ENCODE results near the gene BMPR1A. TPM values are rescaled to one million over a fixed set of nuclear protein-coding genes. Genes with fewer than 3 reads are reported as not detected.
A peak's percentile ranks its signal among the peaks of the same experiment; 100 is the strongest.

The BMPR1A gene
- total RNA-seq, 1 experiment from 2014 or later, result 104 TPM

DNA sequence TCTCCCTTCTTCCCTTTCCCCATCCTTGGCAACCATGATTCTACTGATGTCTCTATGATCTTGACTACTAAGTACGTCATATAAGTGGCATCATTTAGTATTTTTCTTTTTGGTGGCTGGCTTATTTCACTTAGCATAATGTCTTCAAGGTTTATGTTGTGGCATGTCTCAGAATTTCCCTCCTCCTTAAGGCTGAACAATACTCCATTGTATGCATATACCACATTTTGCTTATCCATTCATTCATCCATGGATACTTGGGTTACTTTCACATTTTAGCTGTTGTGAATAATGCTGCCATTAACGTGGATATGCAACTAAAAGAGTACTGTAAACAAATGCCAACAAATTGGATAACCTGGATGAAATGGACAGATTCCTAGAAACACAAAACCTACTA is 60.8 kb downstream of the BMPR1A start (continued):
- no peak for TF ChIP-seq ZBTB21 (CRISPR knock-in tag; IDR thresholded peaks at IDR 0.05; ENCODE audit: borderline replicate concordance)
- TF ChIP-seq ATF1 (CRISPR knock-in tag; IDR thresholded peaks at IDR 0.05), result no peak
- TF ChIP-seq GRHL2 (CRISPR knock-in tag; IDR thresholded peaks at IDR 0.05; ENCODE audit: insufficient replicate concordance, severe bottlenecking), result no peak
- TF ChIP-seq, protein P1, sequence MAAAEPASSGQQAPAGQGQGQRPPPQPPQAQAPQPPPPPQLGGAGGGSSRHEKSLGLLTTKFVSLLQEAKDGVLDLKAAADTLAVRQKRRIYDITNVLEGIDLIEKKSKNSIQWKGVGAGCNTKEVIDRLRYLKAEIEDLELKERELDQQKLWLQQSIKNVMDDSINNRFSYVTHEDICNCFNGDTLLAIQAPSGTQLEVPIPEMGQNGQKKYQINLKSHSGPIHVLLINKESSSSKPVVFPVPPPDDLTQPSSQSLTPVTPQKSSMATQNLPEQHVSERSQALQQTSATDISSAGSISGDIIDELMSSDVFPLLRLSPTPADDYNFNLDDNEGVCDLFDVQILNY (CRISPR knock-in tag; IDR thresholded peaks at IDR 0.05), result no peak
- no peak for TF ChIP-seq ZNF138 (CRISPR knock-in tag; conservative IDR thresholded peaks at IDR 0.05)

DNA sequence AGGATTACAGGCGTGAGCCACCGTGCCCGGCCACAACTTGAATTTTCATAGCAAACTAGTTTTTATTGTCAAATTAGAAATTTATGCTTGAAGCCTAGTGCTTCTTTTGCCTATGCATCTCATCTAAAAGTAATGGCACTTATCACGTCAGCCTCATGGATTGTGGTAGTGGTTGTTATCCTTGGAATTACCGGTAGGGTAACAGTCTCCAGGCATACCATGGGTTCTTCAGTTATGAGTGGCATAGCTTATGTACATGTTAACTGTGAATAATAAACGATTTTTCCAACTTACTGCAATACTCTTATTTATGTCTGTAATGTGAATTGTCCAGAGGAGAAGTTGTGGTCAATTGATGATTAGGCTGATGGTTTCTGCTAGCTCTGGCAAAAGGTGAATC is 63.1 kb downstream of the BMPR1A start:
- H3K36me3 Mint-ChIP-seq, result peaks cover 5% of the 10 kb centered on the region
- ChIA-PET CTCF (interaction anchor here (1.6 kb wide), 1 partner anchor 80 kb away, joined by 5 read pairs; no protein-coding TSS in a partner anchor), POLR2A (no interaction called here)
- ATAC-seq, result no peak
- peak overlapping the region; percentile 35; the same call in 1 of the 2 replicates for H3K27ac Mint-ChIP-seq
- no peak for DNase-seq (ENCODE audit: low spot score)
- no peak for TF ChIP-seq ZBTB21 (CRISPR knock-in tag; IDR thresholded peaks at IDR 0.05; ENCODE audit: borderline replicate concordance)
- no peak for TF ChIP-seq NR3C1 (CRISPR knock-in tag; conservative IDR thresholded peaks at IDR 0.05; ENCODE audit: low read depth)
- TF ChIP-seq, protein P2, sequence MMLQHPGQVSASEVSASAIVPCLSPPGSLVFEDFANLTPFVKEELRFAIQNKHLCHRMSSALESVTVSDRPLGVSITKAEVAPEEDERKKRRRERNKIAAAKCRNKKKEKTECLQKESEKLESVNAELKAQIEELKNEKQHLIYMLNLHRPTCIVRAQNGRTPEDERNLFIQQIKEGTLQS (CRISPR knock-in tag; conservative IDR thresholded peaks at IDR 0.05), result no peak
- no peak for TF ChIP-seq TP53 (CRISPR knock-in tag; IDR thresholded peaks at IDR 0.05)
- TF ChIP-seq, protein P3, sequence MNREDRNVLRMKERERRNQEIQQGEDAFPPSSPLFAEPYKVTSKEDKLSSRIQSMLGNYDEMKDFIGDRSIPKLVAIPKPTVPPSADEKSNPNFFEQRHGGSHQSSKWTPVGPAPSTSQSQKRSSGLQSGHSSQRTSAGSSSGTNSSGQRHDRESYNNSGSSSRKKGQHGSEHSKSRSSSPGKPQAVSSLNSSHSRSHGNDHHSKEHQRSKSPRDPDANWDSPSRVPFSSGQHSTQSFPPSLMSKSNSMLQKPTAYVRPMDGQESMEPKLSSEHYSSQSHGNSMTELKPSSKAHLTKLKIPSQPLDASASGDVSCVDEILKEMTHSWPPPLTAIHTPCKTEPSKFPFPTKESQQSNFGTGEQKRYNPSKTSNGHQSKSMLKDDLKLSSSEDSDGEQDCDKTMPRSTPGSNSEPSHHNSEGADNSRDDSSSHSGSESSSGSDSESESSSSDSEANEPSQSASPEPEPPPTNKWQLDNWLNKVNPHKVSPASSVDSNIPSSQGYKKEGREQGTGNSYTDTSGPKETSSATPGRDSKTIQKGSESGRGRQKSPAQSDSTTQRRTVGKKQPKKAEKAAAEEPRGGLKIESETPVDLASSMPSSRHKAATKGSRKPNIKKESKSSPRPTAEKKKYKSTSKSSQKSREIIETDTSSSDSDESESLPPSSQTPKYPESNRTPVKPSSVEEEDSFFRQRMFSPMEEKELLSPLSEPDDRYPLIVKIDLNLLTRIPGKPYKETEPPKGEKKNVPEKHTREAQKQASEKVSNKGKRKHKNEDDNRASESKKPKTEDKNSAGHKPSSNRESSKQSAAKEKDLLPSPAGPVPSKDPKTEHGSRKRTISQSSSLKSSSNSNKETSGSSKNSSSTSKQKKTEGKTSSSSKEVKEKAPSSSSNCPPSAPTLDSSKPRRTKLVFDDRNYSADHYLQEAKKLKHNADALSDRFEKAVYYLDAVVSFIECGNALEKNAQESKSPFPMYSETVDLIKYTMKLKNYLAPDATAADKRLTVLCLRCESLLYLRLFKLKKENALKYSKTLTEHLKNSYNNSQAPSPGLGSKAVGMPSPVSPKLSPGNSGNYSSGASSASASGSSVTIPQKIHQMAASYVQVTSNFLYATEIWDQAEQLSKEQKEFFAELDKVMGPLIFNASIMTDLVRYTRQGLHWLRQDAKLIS (CRISPR knock-in tag; IDR thresholded peaks at IDR 0.05; ENCODE audit: borderline replicate concordance), result no peak
- no peak for TF ChIP-seq ETV6 (CRISPR knock-in tag; IDR thresholded peaks at IDR 0.05)
- TF ChIP-seq ZNF671 (CRISPR knock-in tag; IDR thresholded peaks at IDR 0.05), result no peak
- no peak for TF ChIP-seq ZNF138 (CRISPR knock-in tag; conservative IDR thresholded peaks at IDR 0.05)
- TF ChIP-seq, protein P4, sequence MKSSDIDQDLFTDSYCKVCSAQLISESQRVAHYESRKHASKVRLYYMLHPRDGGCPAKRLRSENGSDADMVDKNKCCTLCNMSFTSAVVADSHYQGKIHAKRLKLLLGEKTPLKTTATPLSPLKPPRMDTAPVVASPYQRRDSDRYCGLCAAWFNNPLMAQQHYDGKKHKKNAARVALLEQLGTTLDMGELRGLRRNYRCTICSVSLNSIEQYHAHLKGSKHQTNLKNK (CRISPR knock-in tag; IDR thresholded peaks at IDR 0.05), result no peak
- no peak for TF ChIP-seq SMAD4 (CRISPR knock-in tag; IDR thresholded peaks at IDR 0.05)
- no peak for TF ChIP-seq ATF1 (CRISPR knock-in tag; IDR thresholded peaks at IDR 0.05)
- TF ChIP-seq NFE2L1 (CRISPR knock-in tag; IDR thresholded peaks at IDR 0.05), result no peak
- TF ChIP-seq, protein P5, sequence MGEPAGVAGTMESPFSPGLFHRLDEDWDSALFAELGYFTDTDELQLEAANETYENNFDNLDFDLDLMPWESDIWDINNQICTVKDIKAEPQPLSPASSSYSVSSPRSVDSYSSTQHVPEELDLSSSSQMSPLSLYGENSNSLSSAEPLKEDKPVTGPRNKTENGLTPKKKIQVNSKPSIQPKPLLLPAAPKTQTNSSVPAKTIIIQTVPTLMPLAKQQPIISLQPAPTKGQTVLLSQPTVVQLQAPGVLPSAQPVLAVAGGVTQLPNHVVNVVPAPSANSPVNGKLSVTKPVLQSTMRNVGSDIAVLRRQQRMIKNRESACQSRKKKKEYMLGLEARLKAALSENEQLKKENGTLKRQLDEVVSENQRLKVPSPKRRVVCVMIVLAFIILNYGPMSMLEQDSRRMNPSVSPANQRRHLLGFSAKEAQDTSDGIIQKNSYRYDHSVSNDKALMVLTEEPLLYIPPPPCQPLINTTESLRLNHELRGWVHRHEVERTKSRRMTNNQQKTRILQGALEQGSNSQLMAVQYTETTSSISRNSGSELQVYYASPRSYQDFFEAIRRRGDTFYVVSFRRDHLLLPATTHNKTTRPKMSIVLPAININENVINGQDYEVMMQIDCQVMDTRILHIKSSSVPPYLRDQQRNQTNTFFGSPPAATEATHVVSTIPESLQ (CRISPR knock-in tag; IDR thresholded peaks at IDR 0.05), result no peak
- TF ChIP-seq PRRX2 (CRISPR knock-in tag; IDR thresholded peaks at IDR 0.05), result no peak
- no peak for TF ChIP-seq GRHL2 (CRISPR knock-in tag; IDR thresholded peaks at IDR 0.05; ENCODE audit: insufficient replicate concordance, severe bottlenecking)
- H3K9me3 Mint-ChIP-seq, result no peaks in the 10 kb centered on the region
- H3K27me3 Mint-ChIP-seq (ENCODE audit: low read depth), result no peaks in the 10 kb centered on the region
- H3K4me1 Mint-ChIP-seq, result peaks cover 81% of the 10 kb centered on the region
- no peak overlapping the region for H3K4me3 Mint-ChIP-seq

DNA sequence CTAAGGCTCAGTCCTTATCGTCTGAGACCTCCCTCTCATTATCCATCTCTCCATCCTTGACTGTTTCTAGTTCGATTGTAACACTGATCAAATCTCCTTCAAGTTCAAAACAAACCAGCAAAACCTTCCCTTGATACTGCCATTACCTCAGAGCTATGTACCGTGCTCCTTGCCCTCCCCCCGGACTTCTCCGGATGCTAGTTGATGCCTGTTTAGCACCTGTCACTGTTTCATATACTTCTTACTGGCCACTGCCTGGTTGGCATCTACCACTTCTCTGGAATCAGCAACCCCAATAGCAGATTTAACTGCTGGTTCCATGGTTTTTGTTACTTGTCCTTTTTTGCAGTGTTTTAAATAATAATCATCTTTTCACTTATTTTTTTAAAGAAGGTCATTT is 64.1 kb downstream of the BMPR1A start:
- peaks cover 73% of the 10 kb centered on the region for H3K4me1 Mint-ChIP-seq
- TF ChIP-seq EMX1 (CRISPR knock-in tag; IDR thresholded peaks at IDR 0.05), result no peak
- TF ChIP-seq, protein P6, sequence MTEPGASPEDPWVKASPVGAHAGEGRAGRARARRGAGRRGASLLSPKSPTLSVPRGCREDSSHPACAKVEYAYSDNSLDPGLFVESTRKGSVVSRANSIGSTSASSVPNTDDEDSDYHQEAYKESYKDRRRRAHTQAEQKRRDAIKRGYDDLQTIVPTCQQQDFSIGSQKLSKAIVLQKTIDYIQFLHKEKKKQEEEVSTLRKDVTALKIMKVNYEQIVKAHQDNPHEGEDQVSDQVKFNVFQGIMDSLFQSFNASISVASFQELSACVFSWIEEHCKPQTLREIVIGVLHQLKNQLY (CRISPR knock-in tag; IDR thresholded peaks at IDR 0.05), result no peak
- no peak for TF ChIP-seq JAZF1 (CRISPR knock-in tag; IDR thresholded peaks at IDR 0.05)
- TF ChIP-seq ZNF416 (CRISPR knock-in tag; IDR thresholded peaks at IDR 0.05), result no peak
- TF ChIP-seq, protein P7, sequence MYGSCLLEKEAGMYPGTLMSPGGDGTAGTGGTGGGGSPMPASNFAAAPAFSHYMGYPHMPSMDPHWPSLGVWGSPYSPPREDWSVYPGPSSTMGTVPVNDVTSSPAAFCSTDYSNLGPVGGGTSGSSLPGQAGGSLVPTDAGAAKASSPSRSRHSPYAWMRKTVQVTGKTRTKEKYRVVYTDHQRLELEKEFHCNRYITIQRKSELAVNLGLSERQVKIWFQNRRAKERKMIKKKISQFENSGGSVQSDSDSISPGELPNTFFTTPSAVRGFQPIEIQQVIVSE (CRISPR knock-in tag; IDR thresholded peaks at IDR 0.05; ENCODE audit: borderline replicate concordance), result no peak
- TF ChIP-seq NR2C2 (CRISPR knock-in tag; IDR thresholded peaks at IDR 0.05), result no peak
- TF ChIP-seq, protein P8, sequence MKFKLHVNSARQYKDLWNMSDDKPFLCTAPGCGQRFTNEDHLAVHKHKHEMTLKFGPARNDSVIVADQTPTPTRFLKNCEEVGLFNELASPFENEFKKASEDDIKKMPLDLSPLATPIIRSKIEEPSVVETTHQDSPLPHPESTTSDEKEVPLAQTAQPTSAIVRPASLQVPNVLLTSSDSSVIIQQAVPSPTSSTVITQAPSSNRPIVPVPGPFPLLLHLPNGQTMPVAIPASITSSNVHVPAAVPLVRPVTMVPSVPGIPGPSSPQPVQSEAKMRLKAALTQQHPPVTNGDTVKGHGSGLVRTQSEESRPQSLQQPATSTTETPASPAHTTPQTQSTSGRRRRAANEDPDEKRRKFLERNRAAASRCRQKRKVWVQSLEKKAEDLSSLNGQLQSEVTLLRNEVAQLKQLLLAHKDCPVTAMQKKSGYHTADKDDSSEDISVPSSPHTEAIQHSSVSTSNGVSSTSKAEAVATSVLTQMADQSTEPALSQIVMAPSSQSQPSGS (CRISPR knock-in tag; IDR thresholded peaks at IDR 0.05; ENCODE audit: borderline replicate concordance, low read depth), result no peak
- no peak overlapping the region for H3K4me3 Mint-ChIP-seq
- no peaks in the 10 kb centered on the region for H3K27me3 Mint-ChIP-seq (ENCODE audit: low read depth)
- ATAC-seq (no peak), DNase-seq (ENCODE audit: low spot score) (no peak)
- POLR2A ChIA-PET, result no interaction called here
- peak overlapping the region; percentile 35 for H3K27ac Mint-ChIP-seq
- CTCF ChIA-PET, result interaction anchor here (0.7 to 1.6 kb wide), 2 partner anchors 20 to 79 kb away, joined by 3 to 5 read pairs; no protein-coding TSS in a partner anchor
- H3K36me3 Mint-ChIP-seq, result peaks cover 5% of the 10 kb centered on the region
- H3K9me3 Mint-ChIP-seq, result no peaks in the 10 kb centered on the region
